GM18858 (cell line): ENCODE results near the gene NDST4.

Experiments used
- ATAC-seq: cut with Tn5 transposase; IDR thresholded peaks from one replicate; pipeline ENCODE4 v1.9.1; 2021; ENCODE audit not compliant: unreplicated experiment

Gene NDST4

DNA sequence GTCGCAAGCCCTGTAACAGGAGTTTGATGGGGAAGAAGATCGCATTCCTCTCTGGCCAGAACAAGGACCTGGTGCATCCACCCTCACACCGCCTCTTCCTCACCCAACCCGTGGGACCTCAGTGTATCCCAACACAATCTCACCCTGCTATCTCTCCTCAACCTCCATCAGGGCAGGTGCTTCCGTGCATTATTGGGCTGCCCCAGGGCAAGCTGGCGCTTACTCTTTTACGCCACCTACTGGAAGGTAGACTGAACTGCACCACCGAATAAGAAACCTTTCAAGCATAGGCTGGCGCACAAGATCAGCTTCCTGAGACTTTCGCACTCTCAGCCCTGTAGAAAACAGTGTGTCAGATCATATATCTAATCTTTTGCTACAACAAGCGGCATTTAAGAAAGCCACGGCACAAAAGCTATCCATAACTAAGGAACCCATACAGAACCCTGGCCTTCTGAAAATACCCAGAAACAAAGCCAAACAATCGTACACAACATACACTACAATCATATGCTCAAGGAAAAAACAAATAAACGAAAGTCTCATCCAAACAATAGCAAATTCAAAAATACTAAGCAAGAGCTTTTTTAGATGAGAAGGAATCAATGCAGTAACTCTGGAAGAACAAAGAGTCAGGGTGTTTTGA lies 305.5 kb downstream of the NDST4 start:
- peak; percentile 98 for ATAC-seq

DNA sequence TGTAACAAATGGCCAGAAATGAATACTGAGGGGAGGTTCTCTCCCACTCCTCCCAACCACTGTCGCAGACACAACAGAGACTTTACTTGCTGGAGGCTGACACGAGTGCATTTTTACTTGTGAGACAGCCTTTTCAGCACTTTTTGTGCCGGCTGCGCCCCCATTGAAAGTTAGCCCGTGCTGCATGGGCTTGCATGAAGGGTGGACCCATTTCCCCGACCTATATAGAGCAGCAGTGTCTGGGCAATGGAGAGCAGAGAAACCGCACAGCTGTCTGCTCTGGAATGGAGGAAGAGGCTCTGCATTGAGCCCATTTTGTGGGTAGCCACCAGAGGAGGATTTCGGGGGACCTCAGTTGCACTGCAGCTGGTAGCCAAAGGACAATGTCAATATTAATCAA lies 306.1 kb downstream of the NDST4 start:
- no peak for ATAC-seq

DNA sequence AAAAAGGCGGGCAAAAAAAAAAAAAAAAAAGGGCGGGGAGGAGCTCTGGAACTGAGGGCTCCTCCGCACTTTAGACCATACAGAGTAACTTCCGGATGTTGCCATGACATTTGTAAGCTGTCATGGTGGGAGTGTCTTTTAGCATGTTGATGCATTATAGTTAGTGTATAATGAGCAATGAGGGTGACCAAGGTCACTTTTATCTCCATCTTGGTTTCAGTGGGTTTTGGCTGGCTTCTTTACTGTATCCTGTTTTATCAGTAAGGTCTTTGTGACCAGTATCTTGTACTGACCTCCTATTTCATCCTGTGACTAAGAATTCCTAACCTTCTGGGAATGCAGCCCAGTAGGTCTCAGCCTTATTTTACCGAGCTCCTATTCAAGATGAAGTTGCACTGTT lies 321.4 kb downstream of the NDST4 start:
- ATAC-seq: no peak

DNA sequence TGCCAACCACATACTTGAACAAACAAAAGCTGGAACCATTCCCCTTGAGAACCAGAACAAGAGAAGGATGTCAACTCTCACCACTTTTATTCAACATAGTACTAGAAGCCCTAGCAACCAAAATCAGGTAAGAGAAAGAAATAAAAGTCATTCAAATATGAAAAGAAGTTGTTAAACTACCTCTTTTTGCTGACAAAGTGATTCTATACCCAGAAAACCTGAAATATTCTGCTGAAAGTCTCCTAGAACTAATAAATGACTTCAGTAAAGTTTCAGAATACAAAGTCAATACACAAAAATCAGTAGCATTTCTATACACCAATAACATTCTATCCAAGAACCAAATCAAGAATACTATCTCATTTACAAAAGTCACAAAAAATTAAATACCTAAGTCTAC lies 327.9 kb downstream of the NDST4 start:
- no peak for ATAC-seq

DNA sequence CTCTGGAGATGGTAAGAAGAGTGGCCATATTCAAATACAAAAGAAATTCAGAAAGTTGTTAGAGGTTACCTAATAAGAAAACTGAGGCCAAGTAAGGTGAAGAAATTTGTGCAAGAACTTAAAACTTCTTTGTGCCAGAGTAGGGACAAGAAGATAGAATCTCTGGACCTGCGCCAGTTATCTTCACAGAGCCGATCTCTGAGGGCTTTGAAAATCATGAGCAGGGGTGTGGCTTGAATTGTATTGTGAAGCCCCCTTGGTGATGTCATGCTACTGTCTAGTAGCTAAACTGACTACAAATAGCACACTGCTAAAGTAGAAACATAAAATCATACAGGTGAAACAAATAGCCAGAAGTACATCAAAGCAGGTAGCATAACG lies 330.2 kb downstream of the NDST4 start:
- ATAC-seq: no peak

DNA sequence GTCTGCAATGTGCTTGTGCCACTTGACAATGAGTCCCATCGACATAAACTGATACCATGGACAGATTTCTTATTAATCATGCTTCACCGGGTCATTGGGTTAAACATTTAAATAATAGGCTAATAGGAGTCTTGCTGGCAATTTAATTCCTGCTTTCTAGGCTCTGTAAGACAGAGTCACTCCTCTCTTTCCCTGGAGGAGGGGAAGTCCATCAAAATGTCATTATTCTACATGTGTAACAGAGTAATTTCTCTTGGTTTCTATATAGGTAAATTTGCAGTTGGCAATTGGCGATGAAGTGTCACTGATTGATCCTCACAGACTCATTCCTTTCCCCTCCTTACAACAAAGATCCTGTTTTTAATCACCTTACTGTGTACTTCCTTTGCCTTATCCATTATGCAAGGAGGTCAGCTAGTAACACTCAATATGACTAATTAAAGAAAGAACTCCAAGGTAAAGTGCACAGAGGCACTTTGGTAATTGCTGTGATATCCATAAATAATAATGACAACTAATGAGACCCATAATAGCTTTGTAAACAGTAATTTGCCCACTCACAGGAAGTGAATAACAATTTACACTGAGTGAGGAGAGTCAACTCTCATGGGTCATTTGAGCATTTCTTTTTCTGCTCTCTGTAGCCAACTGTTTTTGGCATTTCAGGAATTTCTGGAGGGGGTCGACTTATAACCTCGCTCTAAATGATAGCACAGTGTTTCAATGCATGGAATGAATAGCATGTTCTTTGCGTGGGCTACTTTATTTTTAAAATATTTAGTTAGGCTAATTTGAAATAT lies 330.8 kb downstream of the NDST4 start:
- ATAC-seq: no peak

DNA sequence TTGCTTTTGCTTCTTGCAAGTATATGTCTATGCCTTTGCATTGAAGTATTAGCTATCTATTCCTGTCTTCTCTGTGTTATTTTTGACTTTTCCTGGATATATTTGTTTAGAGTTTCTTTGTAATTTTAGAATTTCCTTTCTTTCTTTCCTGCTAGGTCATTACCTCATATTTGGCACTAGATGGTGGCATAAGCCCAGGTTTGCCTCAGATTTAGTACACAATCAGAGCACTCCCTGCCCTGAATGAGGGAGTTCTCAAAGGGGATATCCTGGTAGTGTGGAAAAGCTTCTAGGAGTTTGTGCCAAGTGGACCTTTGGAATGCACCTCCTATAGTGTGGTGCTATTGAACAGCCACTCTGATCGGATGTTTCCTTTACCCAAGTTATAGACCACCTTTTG lies 333.2 kb downstream of the NDST4 start:
- no peak for ATAC-seq
